Measurements from ENCODE around the gene SNTB2.
"Not testable (repeated sequence)": the region's sequence is repeated elsewhere in the genome, so short reads cannot be mapped to it uniquely, and the experiment has no call there.

Gene SNTB2

DNA sequence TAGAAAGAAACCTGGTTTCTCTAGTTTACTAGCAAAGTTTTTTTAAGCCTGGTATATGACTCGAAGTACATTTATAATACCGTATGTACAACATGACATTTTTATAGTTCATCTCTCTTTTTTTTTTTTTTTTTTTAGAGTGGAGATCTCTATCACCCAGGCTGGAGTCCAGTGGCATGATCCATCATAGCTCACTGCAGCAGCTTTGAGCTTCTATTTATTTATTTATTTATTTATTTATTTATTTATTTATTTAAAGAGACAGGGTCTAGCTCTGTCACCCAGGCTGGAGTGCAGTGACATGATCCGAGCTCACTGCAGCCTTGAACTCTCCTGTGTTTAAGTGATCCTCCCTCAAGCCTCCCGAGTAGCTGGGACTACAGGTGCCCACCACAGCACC lies 98.3 kb downstream of the SNTB2 start:
- no peak for DNase-seq (ENCODE audit: low read depth in 2 of 2)

DNA sequence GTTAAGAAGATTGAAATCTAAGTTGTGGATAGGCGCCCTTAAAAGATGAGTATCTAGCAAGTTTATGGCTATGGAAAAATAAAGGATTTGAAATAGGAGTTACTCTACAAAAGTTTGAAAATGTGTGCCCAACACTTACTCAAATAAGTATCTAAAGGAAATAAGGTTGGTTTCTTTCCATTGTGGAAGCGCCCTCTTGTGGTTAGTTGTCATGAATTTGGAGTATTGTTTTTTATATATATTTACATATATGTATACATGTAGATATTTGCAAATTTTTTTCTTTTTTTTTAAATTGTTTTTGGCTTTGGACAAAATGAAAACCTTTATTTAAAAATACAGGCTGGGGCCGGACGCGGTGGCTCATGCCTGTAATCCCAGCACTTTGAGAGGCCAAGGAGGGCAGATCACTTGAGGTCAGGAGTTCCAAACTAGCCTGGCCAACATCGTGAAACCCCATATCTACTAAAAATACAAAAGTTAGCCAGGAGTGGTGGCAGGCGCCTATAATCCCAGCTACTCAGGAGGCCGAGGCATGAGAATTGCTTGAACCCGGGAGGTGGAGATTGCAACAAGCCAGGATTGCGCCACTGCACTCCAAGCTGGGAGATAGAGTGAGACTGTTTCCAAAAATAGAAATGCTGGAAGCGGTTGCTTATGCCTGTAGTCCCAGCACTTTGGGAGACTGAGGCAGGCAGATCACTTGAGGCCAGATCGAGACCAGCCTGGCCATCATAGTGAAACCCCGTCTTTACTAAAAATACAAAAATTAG lies 100.2 kb downstream of the SNTB2 start:
- DNase-seq (ENCODE audit: low read depth in 2 of 2), result peak in 1 of 2 donors; percentile 27

DNA sequence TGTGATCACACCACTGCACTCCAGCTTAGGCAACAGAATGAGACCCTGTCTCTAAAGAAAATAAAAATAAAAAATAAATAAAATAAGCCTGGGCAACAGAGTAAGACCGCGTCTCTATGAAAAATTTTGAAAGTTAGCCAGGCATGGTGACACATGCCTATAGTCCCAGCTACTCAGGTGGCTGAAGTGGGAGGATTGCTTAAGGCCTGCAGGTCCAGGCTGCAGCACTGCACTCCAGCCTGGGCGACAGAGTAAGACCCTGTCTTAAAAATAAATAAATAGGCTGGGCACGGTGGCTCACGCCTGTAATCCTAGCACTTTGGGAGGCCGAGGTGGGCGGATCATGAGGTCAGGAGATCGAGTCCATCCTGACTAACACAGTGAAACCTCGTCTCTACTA lies 104.7 kb downstream of the SNTB2 start:
- DNase-seq (ENCODE audit: low read depth in 2 of 2), result not testable (repeated sequence)

DNA sequence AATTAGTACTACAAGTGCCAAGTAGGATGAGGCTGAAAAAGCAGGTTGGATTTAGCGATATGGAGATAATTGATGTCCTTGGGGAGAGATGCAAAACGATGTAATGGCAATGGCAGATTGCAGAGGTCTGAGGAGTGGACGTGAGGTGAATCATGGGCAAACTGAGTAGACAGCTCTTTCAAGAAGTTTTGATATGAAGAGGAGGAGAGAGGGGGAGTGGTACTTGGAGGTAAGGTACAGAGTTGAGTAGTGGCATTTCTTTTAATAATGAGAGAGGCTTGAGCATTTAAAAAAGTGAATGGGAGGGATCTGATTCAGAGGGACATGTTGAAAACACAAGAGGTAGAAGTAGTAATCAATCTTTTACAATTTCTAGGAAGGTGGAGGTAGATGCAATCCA lies 106.4 kb downstream of the SNTB2 start:
- no peak for DNase-seq (ENCODE audit: low read depth in 2 of 2)

DNA sequence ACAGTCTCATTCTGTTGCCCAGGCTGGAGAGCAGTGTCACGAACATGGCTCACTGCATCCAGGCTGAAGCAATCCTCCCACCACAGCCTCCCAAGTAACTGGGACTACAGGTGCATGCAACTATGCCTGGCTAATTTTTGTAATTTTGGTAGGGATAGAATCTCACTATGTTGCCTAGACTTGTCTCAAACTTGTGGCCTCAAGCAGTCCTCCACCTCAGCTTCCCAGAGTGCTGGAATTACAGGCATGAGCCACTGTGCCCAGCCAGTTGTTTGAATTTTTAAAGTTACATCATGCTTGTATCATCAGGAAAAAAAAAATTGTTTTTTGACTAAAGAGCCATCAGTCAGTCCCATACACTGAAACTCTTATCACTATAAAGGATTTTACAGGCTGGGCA lies 107.1 kb downstream of the SNTB2 start:
- DNase-seq (ENCODE audit: low read depth in 2 of 2), result no peak

DNA sequence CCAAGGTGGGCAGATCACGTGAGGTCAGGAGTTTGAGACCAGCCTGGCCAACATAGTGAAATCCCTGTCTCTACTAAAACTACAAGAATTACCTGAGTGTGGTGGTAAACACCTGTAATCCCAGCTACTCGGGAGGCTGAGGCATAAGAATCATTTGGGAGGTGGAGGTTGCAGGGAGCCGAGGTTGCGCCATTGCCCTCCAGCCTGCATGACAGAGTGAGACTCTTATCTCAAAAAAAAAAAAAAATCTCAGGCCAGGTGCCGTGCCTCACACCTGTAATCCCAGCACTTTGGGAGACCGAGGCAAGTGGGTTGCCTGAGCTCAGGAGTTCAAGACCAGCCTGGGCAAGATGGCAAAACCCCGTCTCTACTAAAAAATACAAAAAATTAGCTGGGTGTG lies 109.8 kb downstream of the SNTB2 start:
- not testable (repeated sequence) for DNase-seq (ENCODE audit: low read depth in 2 of 2)

DNA sequence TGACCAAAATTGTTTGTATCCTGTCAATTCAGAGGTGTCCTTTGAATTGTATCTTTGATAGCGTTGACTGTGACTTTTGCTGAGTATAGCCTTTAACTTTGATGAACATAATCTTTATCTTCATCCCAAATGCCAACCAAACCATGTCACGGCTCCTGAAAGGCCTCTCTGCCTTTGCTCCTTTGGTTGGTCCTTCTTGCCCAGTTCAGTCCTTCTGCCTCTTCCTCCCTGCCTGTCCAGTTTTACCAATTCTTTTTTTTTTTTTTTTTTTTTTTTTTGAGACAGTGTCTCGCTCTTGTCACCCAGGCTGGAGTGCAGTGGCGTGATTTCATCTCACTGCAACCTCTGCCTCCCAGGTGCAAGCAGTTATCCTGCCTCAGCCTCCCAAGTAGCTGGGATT lies 111.3 kb downstream of the SNTB2 start:
- DNase-seq (ENCODE audit: low read depth in 2 of 2), result no peak

DNA sequence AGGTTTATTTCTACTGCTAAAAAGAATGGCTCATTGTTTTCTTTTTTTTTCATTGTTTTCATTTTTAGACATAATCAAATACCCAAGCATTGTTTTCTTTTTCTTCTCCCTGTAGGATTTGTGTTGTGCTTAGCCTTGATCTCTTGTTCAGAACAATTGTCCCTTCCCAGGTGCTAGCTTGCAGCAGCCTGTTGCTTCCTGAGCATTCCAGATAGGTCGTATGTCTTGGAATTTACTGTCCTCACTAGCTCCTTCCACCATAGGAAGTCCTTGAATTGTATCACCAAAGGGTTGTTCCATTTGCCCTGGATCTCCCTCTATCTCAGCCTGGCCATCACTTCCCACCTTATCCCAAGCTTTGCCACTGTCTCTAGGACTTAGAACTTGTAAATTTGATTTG lies 114.2 kb downstream of the SNTB2 start:
- DNase-seq (ENCODE audit: low read depth in 2 of 2), result no peak

DNA sequence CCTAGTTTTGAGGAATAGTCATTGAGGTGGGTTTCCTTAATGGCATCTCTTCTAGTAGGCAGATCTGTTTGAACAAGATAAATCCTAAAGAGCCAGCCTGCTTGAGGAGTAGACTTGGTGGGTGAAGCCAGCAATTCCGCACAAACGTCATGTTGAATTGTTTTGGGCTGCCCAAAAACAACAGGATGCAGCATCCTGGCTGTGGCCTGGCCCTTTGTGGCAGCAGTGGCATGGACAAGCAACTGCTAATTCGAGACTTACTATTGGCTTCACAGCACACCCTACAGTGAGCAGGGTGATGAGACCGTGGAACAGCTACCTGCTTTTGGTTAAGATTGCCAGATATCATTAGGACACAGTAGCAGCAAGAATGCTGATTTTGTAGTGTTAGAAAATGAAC lies 114.9 kb downstream of the SNTB2 start:
- no peak for DNase-seq (ENCODE audit: low read depth in 2 of 2)

DNA sequence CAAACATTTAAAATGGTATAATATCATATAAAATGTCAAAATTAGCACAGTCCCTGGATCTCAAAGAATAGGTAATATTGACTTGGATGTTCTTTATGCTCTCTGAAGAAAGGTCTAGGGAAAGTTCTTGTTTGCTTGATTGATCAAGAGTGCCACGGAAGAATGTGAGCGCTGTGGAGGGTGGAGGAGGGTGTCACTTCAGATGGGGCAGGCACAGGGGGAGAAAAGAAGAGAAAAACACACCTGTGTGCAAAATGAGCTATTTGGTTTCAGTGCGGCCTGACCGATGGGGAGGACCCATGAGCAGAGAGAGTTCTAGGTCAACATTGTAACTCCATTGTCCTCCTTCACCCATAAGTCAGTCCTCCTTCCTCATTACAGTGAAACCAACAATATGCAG lies 115.3 kb downstream of the SNTB2 start:
- no peak for DNase-seq (ENCODE audit: low read depth in 2 of 2)

DNA sequence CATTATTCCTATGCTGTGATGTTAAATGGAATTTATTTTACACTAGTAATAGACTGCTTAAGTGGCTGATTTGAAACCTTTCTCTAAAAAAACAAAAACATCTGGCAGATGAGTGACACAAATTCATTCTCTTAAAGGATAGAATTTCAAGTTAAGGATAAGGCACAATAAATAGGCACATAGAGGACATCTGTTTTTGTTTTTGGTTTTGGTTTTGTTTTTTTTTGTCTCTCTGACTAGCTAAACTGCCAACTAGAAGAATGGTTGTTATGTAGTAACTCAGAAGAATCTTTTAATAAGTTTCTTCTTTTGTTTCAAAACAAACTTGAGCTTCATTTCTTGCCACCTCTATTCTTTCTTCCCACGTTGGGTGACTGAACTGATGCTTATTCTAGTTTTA lies 119.1 kb downstream of the SNTB2 start:
- no peak for DNase-seq (ENCODE audit: low read depth in 2 of 2)

DNA sequence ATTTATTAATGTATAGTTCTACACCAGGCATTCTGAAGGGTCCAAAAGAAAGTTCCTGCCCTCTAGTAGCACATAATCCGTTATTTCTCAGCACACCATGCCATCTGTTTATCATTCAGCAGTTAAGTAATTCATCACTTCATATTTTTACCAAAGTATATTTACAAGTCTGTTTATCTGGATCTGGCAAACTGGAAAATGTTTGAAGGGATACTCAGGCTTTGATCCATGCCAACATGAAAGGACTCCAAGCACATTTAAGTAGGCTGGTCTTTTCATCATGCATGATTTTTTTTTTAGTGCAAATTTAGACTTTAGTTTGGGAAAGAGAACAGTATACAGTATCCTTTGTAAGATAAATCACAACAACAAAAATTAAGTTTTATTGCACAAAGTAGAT lies 120.1 kb downstream of the SNTB2 start:
- no peak for DNase-seq (ENCODE audit: low read depth in 2 of 2)

DNA sequence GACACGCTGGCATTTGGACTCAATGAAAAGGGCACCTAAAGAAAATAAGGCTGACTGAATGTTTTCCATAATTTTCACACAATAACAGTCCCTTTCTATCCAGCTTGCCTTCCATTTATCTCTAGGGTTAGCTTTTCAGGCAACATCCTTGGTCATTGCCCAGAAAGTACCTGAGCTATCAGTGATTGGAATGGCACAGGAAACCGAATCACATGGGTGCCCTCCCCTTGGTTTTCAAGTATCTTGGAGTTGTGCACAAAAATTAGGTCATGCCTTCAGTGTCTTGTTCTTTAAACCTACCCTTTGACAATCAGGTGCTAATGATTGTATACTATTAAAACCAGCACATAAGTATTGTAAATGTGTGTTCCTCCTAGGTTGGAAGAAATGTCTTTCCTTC lies 120.9 kb downstream of the SNTB2 start:
- DNase-seq (ENCODE audit: low read depth in 2 of 2), result no peak

DNA sequence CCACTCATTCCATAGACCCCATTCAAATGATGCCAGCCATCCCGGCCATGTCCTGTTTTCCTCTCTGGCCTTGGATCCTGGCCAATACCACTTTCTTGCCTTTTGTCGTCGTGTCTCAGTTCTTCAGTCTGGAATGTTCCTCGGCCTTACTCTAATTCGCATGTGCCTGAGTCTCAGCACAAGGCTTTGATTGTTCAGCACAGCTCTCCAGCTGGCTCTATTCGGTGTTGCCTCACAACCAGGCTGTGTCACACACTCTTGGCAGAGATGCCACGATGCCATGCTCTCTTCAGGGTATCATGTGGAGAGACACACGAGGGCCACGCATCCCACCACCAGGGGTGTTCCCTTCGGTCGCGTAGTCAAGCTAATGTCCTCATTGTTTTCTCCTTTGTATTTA lies 122.4 kb downstream of the SNTB2 start:
- no peak for DNase-seq (ENCODE audit: low read depth in 2 of 2)

DNA sequence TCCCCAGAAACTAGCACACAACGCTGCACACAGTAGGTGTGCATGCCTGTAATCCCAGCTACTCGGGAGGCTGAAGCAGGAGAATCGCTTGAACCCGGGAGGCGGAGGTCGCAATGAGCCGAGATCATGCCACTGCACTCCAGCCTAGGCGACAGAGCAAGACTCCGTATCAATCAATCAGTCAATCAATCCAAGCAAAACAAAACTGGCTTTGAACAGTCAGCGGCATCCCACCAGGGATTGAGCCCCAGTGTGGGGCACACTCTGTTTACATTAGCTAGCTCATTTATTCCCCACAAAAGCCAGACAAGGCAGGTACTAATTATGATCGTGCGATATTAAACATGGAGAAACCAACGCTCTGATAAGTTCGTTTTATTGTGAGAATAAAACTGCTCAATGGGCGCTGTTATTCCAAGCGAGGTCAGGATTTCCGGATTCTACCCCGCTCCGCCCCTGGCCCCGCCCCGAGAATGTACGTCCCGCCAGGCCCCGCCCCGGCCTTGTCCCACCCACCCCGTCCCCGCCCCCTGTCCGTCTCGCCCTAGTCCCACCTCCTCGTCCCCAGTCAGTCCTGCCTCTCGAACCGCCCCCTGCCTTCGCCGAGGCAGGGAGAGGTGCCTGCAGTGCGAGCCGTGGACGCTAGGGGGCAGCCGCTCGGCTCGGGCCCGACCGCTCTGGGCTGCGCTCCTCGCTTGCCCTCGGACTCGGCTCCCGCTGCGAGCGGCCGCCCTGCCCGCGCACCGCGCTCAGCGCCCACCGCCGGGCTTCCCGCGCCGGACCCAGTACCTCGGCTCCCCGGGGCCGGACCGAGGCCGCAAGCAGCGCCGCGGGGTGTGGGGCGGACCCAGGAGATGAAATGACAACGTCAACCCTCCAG lies 123.9 kb downstream of the SNTB2 start, which contains the start of gene VPS4A:
Gene VPS4A, plus strand, starts transcription at position 698 of the 880 bp plus-strand sequence. Its CDS starts 162 bp downstream, at position 860.
- DNase-seq (ENCODE audit: low read depth in 2 of 2), result peak; percentile 96

DNA sequence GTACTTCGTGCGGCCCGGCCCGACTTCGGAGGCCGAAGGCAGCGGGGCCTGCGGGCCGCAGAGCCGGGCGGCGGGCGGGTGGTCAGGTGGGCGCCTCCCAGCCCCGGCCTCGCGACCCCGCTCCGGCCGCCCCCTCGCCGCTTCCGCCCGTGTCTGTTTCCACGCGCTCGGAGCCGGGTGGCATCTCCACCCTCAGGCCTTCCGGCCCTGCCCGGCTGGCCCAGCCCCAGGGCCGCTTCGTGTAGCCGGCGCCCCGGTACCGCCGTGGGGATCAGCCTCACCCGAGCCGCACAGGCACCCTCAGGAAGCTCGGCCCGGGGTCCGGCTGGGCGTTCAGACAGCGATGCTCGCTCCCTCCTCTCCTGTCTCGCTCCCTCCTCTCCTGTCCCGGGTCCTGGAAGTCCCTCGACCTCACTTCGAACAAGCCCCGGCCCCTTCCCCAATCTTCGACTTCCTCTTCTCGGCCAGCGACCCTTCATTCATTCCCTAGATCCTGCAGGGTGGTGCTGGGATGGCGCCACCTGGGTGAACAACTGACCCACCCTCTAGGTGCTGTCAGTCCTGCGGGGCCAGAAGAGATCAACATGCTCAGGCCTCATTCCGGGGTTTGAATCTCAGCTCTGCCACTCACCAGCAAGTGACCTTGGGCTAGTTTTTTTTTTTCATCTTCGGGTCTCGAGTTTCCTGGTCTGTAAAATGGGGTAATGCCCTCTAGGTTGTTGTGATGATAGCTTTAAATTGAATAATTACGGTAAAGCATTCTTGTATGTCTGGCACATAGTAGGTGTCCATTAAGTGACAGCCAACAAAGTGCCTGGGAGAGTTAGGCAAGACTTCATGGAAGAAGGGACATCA lies 124.8 kb downstream of the SNTB2 start:
- no peak for DNase-seq (ENCODE audit: low read depth in 2 of 2)

DNA sequence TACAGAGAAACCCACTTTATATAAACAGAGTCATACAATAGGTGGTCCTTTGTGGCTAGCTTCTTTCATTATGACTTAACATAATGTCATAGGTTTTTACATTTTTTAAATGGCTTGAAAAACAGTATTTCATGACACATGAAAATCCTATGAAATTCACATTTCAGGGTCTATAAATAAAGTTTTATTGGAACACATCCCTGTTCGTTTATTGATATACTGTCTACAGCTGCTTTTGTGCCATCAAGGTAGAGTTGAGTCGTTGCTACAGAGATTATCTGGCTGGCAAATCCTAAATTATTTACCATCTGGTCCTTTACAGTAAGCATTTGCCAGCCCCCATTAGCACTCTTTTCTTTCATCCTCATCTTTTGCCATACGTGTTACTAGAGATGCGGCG lies 126.5 kb downstream of the SNTB2 start:
- no peak for DNase-seq (ENCODE audit: low read depth in 2 of 2)

DNA sequence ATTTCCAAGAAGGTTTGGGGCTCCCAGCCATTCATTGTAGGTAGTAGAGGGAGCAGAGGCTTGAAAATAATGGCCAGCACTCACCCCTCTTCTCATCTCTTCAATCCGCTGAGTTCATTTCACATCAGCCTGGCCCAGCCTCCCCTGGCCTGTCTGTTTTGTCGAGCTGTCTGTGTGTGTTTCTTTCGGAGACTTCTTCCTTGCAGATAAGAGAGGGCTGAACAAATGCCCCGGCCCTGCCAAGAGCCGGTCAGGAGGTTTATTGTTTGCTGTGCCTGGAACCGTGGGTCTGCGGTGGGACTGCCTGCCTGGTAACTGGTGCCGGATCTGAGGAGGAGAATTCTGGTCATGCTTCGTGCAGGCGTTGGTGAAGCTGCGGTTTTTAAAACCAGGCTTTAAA lies 127.6 kb downstream of the SNTB2 start:
- no peak for DNase-seq (ENCODE audit: low read depth in 2 of 2)

DNA sequence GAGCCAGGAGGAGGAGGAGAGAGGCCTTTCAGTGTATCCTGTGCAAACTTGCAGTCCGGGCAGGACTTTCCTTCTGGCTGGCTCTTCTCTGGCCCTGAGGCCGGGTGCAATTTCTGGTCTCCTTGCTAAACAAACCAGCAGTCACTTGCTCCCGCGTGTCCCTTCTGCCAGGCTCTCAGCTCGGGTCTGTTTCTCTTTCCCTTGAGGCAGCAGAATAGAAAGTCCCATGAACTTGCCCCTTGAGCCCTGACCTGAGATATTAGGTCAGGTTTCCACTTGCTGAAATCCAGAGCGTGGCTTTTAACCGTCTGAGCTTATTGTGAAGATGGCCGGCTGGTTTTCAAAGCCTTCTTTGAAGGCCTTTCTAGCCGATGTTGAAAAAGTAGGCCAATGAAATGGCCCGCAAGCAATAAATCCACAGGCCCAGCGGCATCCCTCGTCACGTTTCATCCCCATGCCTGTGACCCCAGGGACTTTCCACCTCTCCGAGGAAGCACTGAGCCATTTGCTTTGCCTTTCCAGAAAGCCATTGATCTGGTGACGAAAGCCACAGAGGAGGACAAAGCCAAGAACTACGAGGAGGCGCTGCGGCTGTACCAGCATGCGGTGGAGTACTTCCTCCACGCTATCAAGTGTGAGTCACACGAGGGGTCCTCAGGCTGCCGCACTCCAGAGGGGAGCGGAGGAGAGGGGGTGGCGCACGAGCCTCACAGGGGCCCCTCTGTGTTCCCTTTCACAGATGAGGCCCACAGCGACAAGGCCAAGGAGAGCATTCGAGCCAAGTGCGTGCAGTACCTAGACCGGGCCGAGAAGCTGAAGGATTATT lies 128.7 kb downstream of the SNTB2 start:
- no peak for DNase-seq (ENCODE audit: low read depth in 2 of 2)

DNA sequence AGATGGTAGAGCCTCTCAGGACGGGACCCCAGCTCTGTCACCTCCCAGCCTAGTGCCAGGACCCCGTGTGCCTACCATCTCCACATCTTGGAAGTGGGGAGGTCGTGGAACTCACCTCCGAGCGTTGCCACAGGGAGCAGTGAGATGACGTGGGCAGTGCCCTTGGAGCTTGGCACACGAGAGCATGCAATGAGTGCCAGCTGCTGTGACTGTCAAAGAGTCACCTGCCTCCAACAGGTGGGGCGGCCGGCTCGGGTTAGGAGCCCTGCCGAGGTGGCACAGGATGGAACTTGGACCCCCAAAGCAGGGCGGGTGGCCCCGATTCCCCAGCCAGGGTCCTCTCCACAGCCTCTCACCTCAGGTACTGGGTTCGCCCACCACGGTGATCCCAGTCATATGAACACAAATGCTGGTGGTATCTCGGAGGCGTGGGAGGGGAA lies 129.7 kb downstream of the SNTB2 start:
- DNase-seq (ENCODE audit: low read depth in 2 of 2), result no peak
